GM12875 (cell line): Measurements from ENCODE around the gene UTP3.
"Not testable (repeated sequence)": the region's sequence is repeated elsewhere in the genome, so short reads cannot be mapped to it uniquely, and the experiment has no call there.

Source experiments
- H3K4me3 ChIP-seq: one replicate; pipeline ENCODE4 v1.5.1; 2011; ENCODE audit warnings: low read depth, low read length, control low read depth
- CTCF ChIP-seq: IDR thresholded peaks from 2 replicates; pipeline ENCODE4 v1.5.1; 2011; ENCODE audit warnings: low read depth, mild to moderate bottlenecking, control low read depth, inconsistent platforms, low read length, moderate library complexity, borderline replicate concordance; ENCODE audit not compliant: insufficient read depth

UTP3 gene

GRCh38 chr4:70735915-70736314, 47.6 kb downstream of the UTP3 start:
- peak; percentile 35; the same call in 1 of the 2 replicates for TF ChIP-seq CTCF
- not testable (repeated sequence) for H3K4me3 ChIP-seq

- TF ChIP-seq CTCF, result no peak
- no peak overlapping the region for H3K4me3 ChIP-seq
Observed at GRCh38 chr4:70737006-70737405, 48.7 kb downstream of the UTP3 start.

DNA sequence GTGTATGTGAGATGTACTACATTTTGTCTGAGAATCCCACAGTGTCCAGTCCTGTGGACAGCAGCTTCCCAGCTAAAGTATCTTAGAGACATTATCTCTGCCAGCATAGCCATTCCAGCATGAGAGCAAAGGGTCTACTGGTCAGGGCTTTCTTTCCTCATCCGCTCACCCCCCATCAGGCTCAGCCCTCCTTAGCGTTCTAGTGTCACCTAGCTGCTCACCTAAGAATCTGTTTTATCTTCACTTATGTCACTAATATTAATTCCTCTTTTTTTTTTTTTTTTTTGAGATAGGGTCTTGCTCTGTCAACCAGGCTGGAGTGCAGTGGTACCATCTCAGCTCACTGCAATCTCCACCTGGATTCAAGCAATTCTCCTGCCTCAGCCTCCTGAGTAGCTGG, 49.1 kb downstream of the UTP3 start:
- no peak overlapping the region for H3K4me3 ChIP-seq
- no peak for TF ChIP-seq CTCF

- no peak for TF ChIP-seq CTCF
- no peak overlapping the region for H3K4me3 ChIP-seq
Observed at GRCh38 chr4:70739496-70740337, 51.4 kb downstream of the UTP3 start.
